Hepatocyte (in vitro differentiated cells): ENCODE results near the gene ADCYAP1. TPM values are rescaled to one million over a fixed set of nuclear protein-coding genes. Genes with fewer than 3 reads are reported as not detected.

Experiments used
- DNase-seq: peaks from one replicate; pipeline ENCODE4 v3.0.0-alpha.2; 2016; ENCODE audit warnings: low spot score
- H2AFZ ChIP-seq: fragments of 200-600 bp; sonication (generic); 2 replicates; pipeline ENCODE4 v1.6.0; 2016; ENCODE audit warnings: antibody characterized with exemption, mild to moderate bottlenecking
- H3K27ac ChIP-seq: fragments of 200-600 bp; sonication (generic); 2 replicates; pipeline ENCODE4 v1.5.1; 2016; ENCODE audit warnings: mild to moderate bottlenecking
- H3K27me3 ChIP-seq: fragments of 200-600 bp; sonication (generic); 2 replicates; pipeline ENCODE4 v1.6.1; 2016
- H3K36me3 ChIP-seq: fragments of 200-600 bp; sonication (generic); replicated peaks from 2 replicates; pipeline ENCODE4 v1.5.1; 2016; ENCODE audit warnings: low read depth; ENCODE audit not compliant: insufficient read depth
- H3K4me1 ChIP-seq: fragments of 200-600 bp; sonication (generic); 2 replicates; pipeline ENCODE4 v1.5.1; 2016; ENCODE audit warnings: mild to moderate bottlenecking, moderate library complexity; ENCODE audit not compliant: insufficient read depth
- H3K4me2 ChIP-seq: fragments of 200-600 bp; sonication (generic); 2 replicates; pipeline ENCODE4 v1.6.0; 2016
- H3K4me3 ChIP-seq: fragments of 200-600 bp; sonication (generic); 2 replicates; pipeline ENCODE4 v1.5.1; 2016; ENCODE audit warnings: mild to moderate bottlenecking
- H3K79me2 ChIP-seq: fragments of 200-600 bp; sonication (generic); 2 replicates; pipeline ENCODE4 v1.6.0; 2017; ENCODE audit warnings: mild to moderate bottlenecking
- H3K9me2 ChIP-seq: fragments of 200-600 bp; sonication (generic); replicated peaks from 2 replicates; pipeline ENCODE4 v1.6.0; 2017; ENCODE audit warnings: mild to moderate bottlenecking; ENCODE audit not compliant: insufficient read depth
- H3K9me3 ChIP-seq: fragments of 200-600 bp; sonication (generic); 2 replicates; pipeline ENCODE4 v1.5.1; 2016; ENCODE audit warnings: low read depth, mild to moderate bottlenecking
- H4K20me1 ChIP-seq: fragments of 200-600 bp; sonication (generic); 2 replicates; pipeline ENCODE4 v1.6.0; 2016; ENCODE audit warnings: mild to moderate bottlenecking; ENCODE audit not compliant: insufficient read depth, poor library complexity, severe bottlenecking
- EZH2 ChIP-seq: fragments of 200-600 bp; sonication (generic); IDR thresholded peaks from 2 replicates; pipeline ENCODE4 v1.6.1; 2016; ENCODE audit warnings: antibody characterized with exemption, mild to moderate bottlenecking, borderline replicate concordance
- EZH2phosphoT487 ChIP-seq: fragments of 200-600 bp; sonication (generic); IDR thresholded peaks from one replicate; pipeline ENCODE4 v1.6.1; 2018; ENCODE audit warnings: antibody characterized with exemption, mild to moderate bottlenecking, low read depth, moderate library complexity; ENCODE audit not compliant: unreplicated experiment, severe bottlenecking
- WGBS: methylation state at CpG from one replicate; pipeline ENCODE4 v1.1.6; 2016; ENCODE audit warnings: low lambda C conversion rate; ENCODE audit errors: missing lambda C conversion rate; 5-methylcytosine and 5-hydroxymethylcytosine counted together
- polyA plus RNA-seq: library from polyadenylated mRNA; unstranded; fragments of >200 nt; fragmentation: Nextera tagmentation; extraction: Ambion mirVana; gene quantifications from 2 replicates; pipeline ENCODE4 v1.2.1, GENCODE V29; 2016
- total RNA-seq: library from RNA; depleted of rRNA; stranded (reverse); fragments of >200 nt; gene quantifications from 2 replicates; pipeline ENCODE4 v1.2.3, GENCODE V29; 2014
- TF ChIP-seq, protein P1 (sequence below): fragments of 200-600 bp; sonication (generic); IDR thresholded peaks from 2 replicates; pipeline ENCODE4 v1.5.1; 2016; ENCODE audit warnings: antibody characterized with exemption, mild to moderate bottlenecking; ENCODE audit not compliant: poor library complexity

Gene ADCYAP1
- total and polyA plus RNA-seq, 2 experiments from 2014 or later, result 0.31 to 0.40 TPM

DNA sequence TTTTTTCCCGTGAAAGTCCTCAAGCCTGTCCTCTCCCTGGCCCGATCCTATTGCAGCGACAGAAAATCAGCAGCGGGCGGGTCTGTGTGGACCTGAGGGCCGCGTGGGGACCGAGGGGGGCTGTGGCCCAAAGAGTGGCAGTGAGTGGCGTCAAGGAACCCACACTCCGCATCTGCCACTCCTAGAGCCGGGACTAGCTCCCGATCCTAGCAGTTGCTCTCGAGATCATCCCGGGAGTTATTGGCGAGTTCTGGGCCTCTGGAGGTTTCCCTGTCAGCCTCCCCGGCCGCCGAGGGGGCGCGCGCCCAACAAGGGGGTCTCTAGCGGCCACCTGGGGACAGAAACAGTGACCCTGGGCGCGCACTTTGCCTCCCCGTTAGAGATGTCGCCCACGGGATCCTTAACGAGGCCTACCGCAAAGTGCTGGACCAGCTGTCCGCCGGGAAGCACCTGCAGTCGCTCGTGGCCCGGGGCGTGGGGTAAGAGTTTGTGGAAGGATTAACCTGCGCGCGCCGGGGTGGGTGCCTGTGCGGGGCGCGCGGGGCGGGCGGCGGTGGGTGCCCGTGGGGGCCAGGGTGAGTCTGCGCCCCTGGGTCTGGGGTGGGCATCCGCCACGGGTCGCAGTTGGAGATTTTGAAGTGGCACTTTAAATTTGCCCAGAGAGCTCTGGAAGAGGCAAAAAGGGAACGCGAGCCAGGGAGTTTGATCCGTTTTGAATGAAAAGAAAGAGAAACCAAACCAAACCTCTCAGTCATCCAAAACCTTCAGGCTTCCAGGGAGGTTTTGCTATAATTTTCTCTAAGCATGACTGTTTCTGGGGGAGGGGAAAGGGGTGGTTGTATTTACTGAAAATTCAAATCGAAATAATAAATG, 3.5 kb downstream of the ADCYAP1 start:
- TF ChIP-seq, protein P1, sequence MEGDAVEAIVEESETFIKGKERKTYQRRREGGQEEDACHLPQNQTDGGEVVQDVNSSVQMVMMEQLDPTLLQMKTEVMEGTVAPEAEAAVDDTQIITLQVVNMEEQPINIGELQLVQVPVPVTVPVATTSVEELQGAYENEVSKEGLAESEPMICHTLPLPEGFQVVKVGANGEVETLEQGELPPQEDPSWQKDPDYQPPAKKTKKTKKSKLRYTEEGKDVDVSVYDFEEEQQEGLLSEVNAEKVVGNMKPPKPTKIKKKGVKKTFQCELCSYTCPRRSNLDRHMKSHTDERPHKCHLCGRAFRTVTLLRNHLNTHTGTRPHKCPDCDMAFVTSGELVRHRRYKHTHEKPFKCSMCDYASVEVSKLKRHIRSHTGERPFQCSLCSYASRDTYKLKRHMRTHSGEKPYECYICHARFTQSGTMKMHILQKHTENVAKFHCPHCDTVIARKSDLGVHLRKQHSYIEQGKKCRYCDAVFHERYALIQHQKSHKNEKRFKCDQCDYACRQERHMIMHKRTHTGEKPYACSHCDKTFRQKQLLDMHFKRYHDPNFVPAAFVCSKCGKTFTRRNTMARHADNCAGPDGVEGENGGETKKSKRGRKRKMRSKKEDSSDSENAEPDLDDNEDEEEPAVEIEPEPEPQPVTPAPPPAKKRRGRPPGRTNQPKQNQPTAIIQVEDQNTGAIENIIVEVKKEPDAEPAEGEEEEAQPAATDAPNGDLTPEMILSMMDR, result no peak
- peak; percentile 12 for TF ChIP-seq EZH2phosphoT487
- peak overlapping the region; percentile 42 for H3K4me3 ChIP-seq
- H3K27ac ChIP-seq, result no peak overlapping the region
- no peaks in the 10 kb centered on the region for H4K20me1 ChIP-seq
- DNase-seq, result no peak
- H3K4me2 ChIP-seq, result peak overlapping the region; percentile 98
- peaks cover 98% of the 10 kb centered on the region for H3K27me3 ChIP-seq
- no peaks in the 10 kb centered on the region for H3K79me2 ChIP-seq
- H2AFZ ChIP-seq, result peak overlapping the region; percentile 49
- no peaks in the 10 kb centered on the region for H3K9me2 ChIP-seq
- peaks cover 30% of the 10 kb centered on the region for H3K4me1 ChIP-seq
- H3K36me3 ChIP-seq, result no peaks in the 10 kb centered on the region
- no peaks in the 10 kb centered on the region for H3K9me3 ChIP-seq
- 5% methylated on average over 48 of the region's 55 CpGs for WGBS

GRCh38 chr18:908758-909724, 4.4 kb downstream of the ADCYAP1 start:
- no peaks in the 10 kb centered on the region for H3K79me2 ChIP-seq
- H3K9me2 ChIP-seq, result no peaks in the 10 kb centered on the region
- TF ChIP-seq EZH2 (peak; percentile 92), EZH2phosphoT487 (peak; percentile 57)
- TF ChIP-seq, protein P1, result no peak
- H3K27ac ChIP-seq, result no peak overlapping the region
- peak overlapping the region; percentile 98 for H3K4me2 ChIP-seq
- H3K4me3 ChIP-seq, result peak overlapping the region; percentile 42
- H3K27me3 ChIP-seq, result peaks cover 98% of the 10 kb centered on the region
- DNase-seq, result no peak
- no peaks in the 10 kb centered on the region for H3K36me3 ChIP-seq
- no peaks in the 10 kb centered on the region for H4K20me1 ChIP-seq
- no peaks in the 10 kb centered on the region for H3K9me3 ChIP-seq
- H2AFZ ChIP-seq, result peak overlapping the region; percentile 49
- 7% methylated on average over 64 of the region's 69 CpGs for WGBS
- peaks cover 30% of the 10 kb centered on the region for H3K4me1 ChIP-seq

DNA sequence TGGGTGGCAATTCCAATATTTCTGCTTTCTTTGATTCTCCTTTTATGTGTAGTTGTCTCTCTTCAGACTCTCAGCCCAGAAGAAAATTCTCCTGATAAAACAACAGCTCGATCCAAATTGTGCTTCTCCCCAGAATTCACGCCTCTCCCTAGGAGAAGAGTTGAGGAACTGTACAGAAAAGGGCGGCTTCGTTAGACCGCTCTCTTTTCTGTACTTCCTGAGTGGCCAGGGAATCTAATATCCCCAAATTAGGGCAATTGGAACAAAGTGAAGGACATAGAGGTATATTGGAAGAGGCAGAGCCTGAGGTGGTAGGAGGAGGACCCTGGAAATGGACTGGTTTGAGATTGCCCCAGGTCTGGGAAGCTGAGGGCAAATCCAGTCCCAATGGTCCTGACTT, 5.6 kb downstream of the ADCYAP1 start:
- Histone ChIP-seq H3K27ac (no peak overlapping the region), H3K4me2 (no peak overlapping the region), H3K79me2 (no peaks in the 10 kb centered on the region), H4K20me1 (no peaks in the 10 kb centered on the region), H3K27me3 (peaks cover 88% of the 10 kb centered on the region), H3K4me3 (no peak overlapping the region), H3K9me2 (no peaks in the 10 kb centered on the region), H3K4me1 (peaks cover 30% of the 10 kb centered on the region), H2AFZ (no peak overlapping the region), H3K9me3 (no peaks in the 10 kb centered on the region), H3K36me3 (no peaks in the 10 kb centered on the region)
- no peak for DNase-seq
- TF ChIP-seq EZH2phosphoT487, result no peak
- TF ChIP-seq, protein P1, result no peak
- no peak for TF ChIP-seq EZH2
- WGBS, result 75% methylated on average over 5 of the region's 5 CpGs
